Measurements from ENCODE around the gene GTSE1. TPM values are rescaled to one million over a fixed set of nuclear protein-coding genes. Genes with fewer than 3 reads are reported as not detected.

Gene GTSE1
- total RNA-seq, 1 experiment from 2014 or later = 46.1 TPM

- Histone ChIP-seq H3K79me2 (ENCODE audit: insufficient read depth, low read length) (no peaks in the 10 kb centered on the region), H4K20me1 (ENCODE audit: insufficient read depth) (no peaks in the 10 kb centered on the region), H3K27ac (ENCODE audit: low read depth, low read length) (no peak overlapping the region), H3K36me3 (ENCODE audit: control insufficient read depth in 1 of 2, insufficient read depth in 2 of 2, low read length in 2 of 2) (no peaks in the 10 kb centered on the region), H3K4me1 (ENCODE audit: control insufficient read depth in 1 of 2, insufficient read depth in 2 of 2, low read length in 2 of 2) (peaks cover 0 to 12% of the 10 kb centered on the region in 2 experiments; a peak in 2 of 4 replicates), H3K9me3 (ENCODE audit: control insufficient read depth in 1 of 2, insufficient read depth in 1 of 2, low read depth in 1 of 2, low read length in 2 of 2) (no peaks in the 10 kb centered on the region), H3K9ac (ENCODE audit: low read length) (no peak overlapping the region), H3K9me2 (ENCODE audit: insufficient read depth) (no peaks in the 10 kb centered on the region), H3K4me3 (replicated peaks in 1 of 2; ENCODE audit: low read depth in 1 of 2, low read length in 2 of 2) (no peak overlapping the region), H3K4me2 (ENCODE audit: low read length) (no peak overlapping the region), H2AFZ (ENCODE audit: low read depth, low read length, poor library complexity, severe bottlenecking) (no peak overlapping the region), H3K27me3 (ENCODE audit: insufficient read depth, low read length) (no peaks in the 10 kb centered on the region)
- no TSS peak for BruUV-seq (replicated peaks)
- no peak for ATAC-seq
- RAD21 ChIA-PET (ENCODE audit: low non-redundant PET in 1 of 2, low total read pairs in 2 of 2, uncharacterized antibody in 2 of 2, unreplicated experiment in 2 of 2) = interaction anchor here (0.8 to 2.1 kb wide), 7 partner anchors 9 to 174 kb away, joined by 3 to 31 read pairs (median 6); no protein-coding TSS in a partner anchor
- POLR2A ChIA-PET = interaction anchor here (1.3 kb wide), 1 partner anchor 174 kb away, joined by 15 read pairs; no protein-coding TSS in a partner anchor
- DNase-seq (ENCODE audit: low read depth, low spot score) = no peak
- CTCF ChIA-PET = interaction anchor here (0.8 to 4.1 kb wide), 14 partner anchors 8 to 213 kb away, joined by 3 to 146 read pairs (median 6); partner anchors contain the start of gene CELSR1
- intact Hi-C loops (cut with micrococcal nuclease) = no loop called here
- no peak for TF ChIP-seq CBX3 (IDR thresholded peaks at IDR 0.05; ENCODE audit: low read depth)
- TF ChIP-seq SIN3A (IDR thresholded peaks at IDR 0.05; ENCODE audit: low read depth) = no peak
- TF ChIP-seq ZBTB33 (IDR thresholded peaks at IDR 0.05; ENCODE audit: extremely low read depth, insufficient replicate concordance, low read length) = no peak
- TF ChIP-seq POLR2A (IDR thresholded peaks at IDR 0.05; ENCODE audit: borderline replicate concordance, extremely low read depth, insufficient read depth, insufficient read length) = no peak
- no peak for TF ChIP-seq JUND (IDR thresholded peaks at IDR 0.05)
These were observed 71.8 kb downstream of the GTSE1 start for GRCh38 chr22:46368422-46368821.

GRCh38 chr22:46368871-46369715 is 72.4 kb downstream of the GTSE1 start:
- intact Hi-C loops (cut with micrococcal nuclease) = no loop called here
- H3K9me2 ChIP-seq (ENCODE audit: insufficient read depth) = no peaks in the 10 kb centered on the region
- no peaks in the 10 kb centered on the region for H3K36me3 ChIP-seq (ENCODE audit: control insufficient read depth in 1 of 2, insufficient read depth in 2 of 2, low read length in 2 of 2)
- H4K20me1 ChIP-seq (ENCODE audit: insufficient read depth) = no peaks in the 10 kb centered on the region
- DNase-seq (ENCODE audit: low read depth, low spot score) (no peak), ATAC-seq (no peak)
- TF ChIP-seq ZBTB33 (IDR thresholded peaks at IDR 0.05; ENCODE audit: extremely low read depth, insufficient replicate concordance, low read length) (no peak), POLR2AphosphoS5 (IDR thresholded peaks at IDR 0.05; ENCODE audit: low read depth, low read length) (no peak), MAX (IDR thresholded peaks at IDR 0.05) (no peak), RAD21 (IDR thresholded peaks at IDR 0.05; ENCODE audit: low read depth) (no peak), EZH2phosphoT487 (IDR thresholded peaks at IDR 0.05; ENCODE audit: borderline replicate concordance) (no peak), ELF1 (IDR thresholded peaks at IDR 0.05; ENCODE audit: borderline replicate concordance, low read depth) (no peak), JUND (IDR thresholded peaks at IDR 0.05) (no peak), POLR2A (IDR thresholded peaks at IDR 0.05; ENCODE audit: borderline replicate concordance, extremely low read depth, insufficient read depth, insufficient read length) (no peak), CEBPB (IDR thresholded peaks at IDR 0.05; ENCODE audit: low read depth) (no peak), SRF (IDR thresholded peaks at IDR 0.05; ENCODE audit: low read depth) (no peak), FOSL1 (IDR thresholded peaks at IDR 0.05; ENCODE audit: low read depth) (no peak)
- H3K4me2 ChIP-seq (ENCODE audit: low read length) = no peak overlapping the region
- H3K9ac ChIP-seq (ENCODE audit: low read length) = no peak overlapping the region
- H3K27me3 ChIP-seq (ENCODE audit: insufficient read depth, low read length) = no peaks in the 10 kb centered on the region
- ChIA-PET CTCF (interaction anchor here (1.4 to 4.1 kb wide), 3 partner anchors 8 to 195 kb away, joined by 5 to 146 read pairs (median 15); partner anchors contain the start of gene CELSR1), RAD21 (ENCODE audit: low non-redundant PET in 1 of 2, low total read pairs in 2 of 2, uncharacterized antibody in 2 of 2, unreplicated experiment in 2 of 2) (interaction anchor here in 1 of 2 experiments (1.8 kb wide), 1 partner anchor 8 kb away, joined by 4 read pairs; no protein-coding TSS in a partner anchor), POLR2A (no interaction called here)
- no peak overlapping the region for H3K4me3 ChIP-seq (replicated peaks in 1 of 2; ENCODE audit: low read depth in 1 of 2, low read length in 2 of 2)
- no peak overlapping the region for H2AFZ ChIP-seq (ENCODE audit: low read depth, low read length, poor library complexity, severe bottlenecking)
- BruUV-seq (replicated peaks) = no TSS peak
- no peaks in the 10 kb centered on the region for H3K9me3 ChIP-seq (ENCODE audit: control insufficient read depth in 1 of 2, insufficient read depth in 1 of 2, low read depth in 1 of 2, low read length in 2 of 2)
- no peak overlapping the region for H3K27ac ChIP-seq (ENCODE audit: low read depth, low read length)
- no peaks in the 10 kb centered on the region for H3K79me2 ChIP-seq (ENCODE audit: insufficient read depth, low read length)
- peaks cover 0 to 12% of the 10 kb centered on the region in 2 experiments; a peak in 3 of 4 replicates for H3K4me1 ChIP-seq (ENCODE audit: control insufficient read depth in 1 of 2, insufficient read depth in 2 of 2, low read length in 2 of 2)
